ENCODE results near the gene IQCE.
"Not testable (repeated sequence)": the region's sequence is repeated elsewhere in the genome, so short reads cannot be mapped to it uniquely, and the experiment has no call there.

The IQCE gene

GRCh38 chr7:2607923-2608904 is 49.4 kb downstream of the IQCE start:
- Mint-ChIP-seq H3K4me3 (no peak overlapping the region), H3K9me3 (no peaks in the 10 kb centered on the region), H3K36me3 (ENCODE audit: low read depth) (no peaks in the 10 kb centered on the region), H3K4me1 (ENCODE audit: low read depth) (peaks cover 3% of the 10 kb centered on the region), H3K27me3 (ENCODE audit: low read depth) (no peaks in the 10 kb centered on the region), H3K27ac (no peak overlapping the region)
- DNase-seq (ENCODE audit: low spot score), result no peak

GRCh38 chr7:2608921-2609411 is 50.2 kb downstream of the IQCE start:
- Mint-ChIP-seq H3K4me3 (no peak overlapping the region), H3K9me3 (no peaks in the 10 kb centered on the region), H3K36me3 (ENCODE audit: low read depth) (no peaks in the 10 kb centered on the region), H3K4me1 (ENCODE audit: low read depth) (peaks cover 3% of the 10 kb centered on the region), H3K27ac (no peak overlapping the region), H3K27me3 (ENCODE audit: low read depth) (no peaks in the 10 kb centered on the region)
- no peak for DNase-seq (ENCODE audit: low spot score)

- H3K27ac Mint-ChIP-seq; DNase-seq (ENCODE audit: low spot score); H3K4me3 Mint-ChIP-seq; H3K27me3 Mint-ChIP-seq (ENCODE audit: low read depth); H3K9me3 Mint-ChIP-seq; H3K4me1 Mint-ChIP-seq (ENCODE audit: low read depth); H3K36me3 Mint-ChIP-seq (ENCODE audit: low read depth): not testable (repeated sequence)
These were observed 50.9 kb downstream of the IQCE start for GRCh38 chr7:2609646-2610045.

- H3K27me3 Mint-ChIP-seq (ENCODE audit: low read depth), result no peaks in the 10 kb centered on the region
- H3K4me3 Mint-ChIP-seq, result no peak overlapping the region
- no peaks in the 10 kb centered on the region for H3K9me3 Mint-ChIP-seq
- H3K27ac Mint-ChIP-seq, result no peak overlapping the region
- peaks cover 3% of the 10 kb centered on the region for H3K4me1 Mint-ChIP-seq (ENCODE audit: low read depth)
- DNase-seq (ENCODE audit: low spot score), result no peak
- no peaks in the 10 kb centered on the region for H3K36me3 Mint-ChIP-seq (ENCODE audit: low read depth)
These were observed 51.7 kb downstream of the IQCE start for GRCh38 chr7:2610466-2610865.

GRCh38 chr7:2610898-2611297 is 52.1 kb downstream of the IQCE start:
- Mint-ChIP-seq H3K27ac (peak overlapping the region; percentile 61), H3K27me3 (ENCODE audit: low read depth) (no peaks in the 10 kb centered on the region), H3K36me3 (ENCODE audit: low read depth) (no peaks in the 10 kb centered on the region), H3K4me1 (ENCODE audit: low read depth) (peaks cover 3% of the 10 kb centered on the region), H3K9me3 (no peaks in the 10 kb centered on the region), H3K4me3 (no peak overlapping the region)
- DNase-seq (ENCODE audit: low spot score), result no peak

GRCh38 chr7:2611401-2611800 is 52.6 kb downstream of the IQCE start:
- no peak for DNase-seq (ENCODE audit: low spot score)
- Mint-ChIP-seq H3K36me3 (ENCODE audit: low read depth) (no peaks in the 10 kb centered on the region), H3K9me3 (no peaks in the 10 kb centered on the region), H3K27me3 (ENCODE audit: low read depth) (no peaks in the 10 kb centered on the region), H3K4me1 (ENCODE audit: low read depth) (peaks cover 3% of the 10 kb centered on the region), H3K4me3 (no peak overlapping the region), H3K27ac (no peak overlapping the region)

- Mint-ChIP-seq H3K4me1 (ENCODE audit: low read depth) (peaks cover 3% of the 10 kb centered on the region), H3K27me3 (ENCODE audit: low read depth) (no peaks in the 10 kb centered on the region), H3K27ac (no peak overlapping the region), H3K9me3 (no peaks in the 10 kb centered on the region), H3K36me3 (ENCODE audit: low read depth) (no peaks in the 10 kb centered on the region), H3K4me3 (no peak overlapping the region)
- no peak for DNase-seq (ENCODE audit: low spot score)
These were observed 53.1 kb downstream of the IQCE start for GRCh38 chr7:2611922-2612321.

GRCh38 chr7:2612445-2613097 is 53.8 kb downstream of the IQCE start:
- no peaks in the 10 kb centered on the region for H3K9me3 Mint-ChIP-seq
- H3K4me3 Mint-ChIP-seq, result no peak overlapping the region
- peaks cover 3% of the 10 kb centered on the region for H3K4me1 Mint-ChIP-seq (ENCODE audit: low read depth)
- DNase-seq (ENCODE audit: low spot score), result no peak
- no peak overlapping the region for H3K27ac Mint-ChIP-seq
- no peaks in the 10 kb centered on the region for H3K27me3 Mint-ChIP-seq (ENCODE audit: low read depth)
- no peaks in the 10 kb centered on the region for H3K36me3 Mint-ChIP-seq (ENCODE audit: low read depth)

- no peak for DNase-seq (ENCODE audit: low spot score)
- Mint-ChIP-seq H3K27me3 (ENCODE audit: low read depth) (peaks cover 5% of the 10 kb centered on the region), H3K27ac (no peak overlapping the region), H3K4me3 (no peak overlapping the region), H3K9me3 (no peaks in the 10 kb centered on the region), H3K36me3 (ENCODE audit: low read depth) (no peaks in the 10 kb centered on the region), H3K4me1 (ENCODE audit: low read depth) (peaks cover 3% of the 10 kb centered on the region)
These were observed 54.5 kb downstream of the IQCE start for GRCh38 chr7:2613098-2613930.

GRCh38 chr7:2613931-2614600 is 55.3 kb downstream of the IQCE start:
- no peaks in the 10 kb centered on the region for H3K36me3 Mint-ChIP-seq (ENCODE audit: low read depth)
- no peak for DNase-seq (ENCODE audit: low spot score)
- no peak overlapping the region for H3K4me3 Mint-ChIP-seq
- peaks cover 5% of the 10 kb centered on the region for H3K27me3 Mint-ChIP-seq (ENCODE audit: low read depth)
- H3K4me1 Mint-ChIP-seq (ENCODE audit: low read depth), result peaks cover under 1% of the 10 kb centered on the region
- no peaks in the 10 kb centered on the region for H3K9me3 Mint-ChIP-seq
- no peak overlapping the region for H3K27ac Mint-ChIP-seq

- H3K36me3 Mint-ChIP-seq (ENCODE audit: low read depth), result no peaks in the 10 kb centered on the region
- peaks cover 5% of the 10 kb centered on the region for H3K27me3 Mint-ChIP-seq (ENCODE audit: low read depth)
- H3K9me3 Mint-ChIP-seq, result no peaks in the 10 kb centered on the region
- H3K27ac Mint-ChIP-seq, result no peak overlapping the region
- no peak for DNase-seq (ENCODE audit: low spot score)
- no peak overlapping the region for H3K4me3 Mint-ChIP-seq
- H3K4me1 Mint-ChIP-seq (ENCODE audit: low read depth), result no peaks in the 10 kb centered on the region
These were observed 56.0 kb downstream of the IQCE start for GRCh38 chr7:2614631-2615330.

- no peak overlapping the region for H3K27ac Mint-ChIP-seq
- no peaks in the 10 kb centered on the region for H3K9me3 Mint-ChIP-seq
These were observed 57.9 kb downstream of the IQCE start for GRCh38 chr7:2616387-2617324.

More at GRCh38 chr7:2616387-2617324, 57.9 kb downstream of the IQCE start:
- H3K36me3 Mint-ChIP-seq (ENCODE audit: low read depth), result no peaks in the 10 kb centered on the region
- H3K4me3 Mint-ChIP-seq, result no peak overlapping the region
- no peak for DNase-seq (ENCODE audit: low spot score)
- no peaks in the 10 kb centered on the region for H3K4me1 Mint-ChIP-seq (ENCODE audit: low read depth)
- peaks cover 5% of the 10 kb centered on the region for H3K27me3 Mint-ChIP-seq (ENCODE audit: low read depth)
